HCT116 (cell line): ENCODE measurements around the gene WWOX. TPM values are rescaled to one million over a fixed set of nuclear protein-coding genes. Genes with fewer than 3 reads are reported as not detected.

Experiments used
- ATAC-seq: fragments of 200-7000 bp; cut with Tn5 transposase; 2 replicates; pipeline ENCODE4 v1.9.1; 2020; ENCODE audit warnings: mild to moderate bottlenecking, moderate library complexity
- BruUV-seq: library from RNA; stranded (reverse); fragments of 400-500 nt; replicated peaks from 2 replicates; lab custom pipeline; 2021; lab: Mats Ljungman, UMichigan
- CTCF ChIA-PET: fragments of 300-600 bp; sonication (Branson Sonifier 250); formaldehyde crosslinking; loops from one replicate; lab custom pipeline; 2021; ENCODE audit warnings: antibody characterized with exemption; lab: Charles Lee
- POLR2A ChIA-PET: fragments of 300-600, 350-600 bp; sonication (Branson Sonifier 250); formaldehyde crosslinking; loops from one replicate; lab custom pipeline; 2021; ENCODE audit warnings: antibody characterized with exemption; lab: Charles Lee
- RAD21 ChIA-PET, 2 experiments: fragments of 300-600 bp; sonication (Branson Sonifier 250); formaldehyde crosslinking; loops; one replicate each; lab custom pipeline; 2023; ENCODE audit warnings: low total read pairs in 2 of 2; ENCODE audit not compliant: uncharacterized antibody in 2 of 2, unreplicated experiment in 2 of 2, low non-redundant PET in 1 of 2; lab: Charles Lee
- DNase-seq: peaks from one replicate; pipeline ENCODE4 v3.0.0-alpha.2; 2010; ENCODE audit warnings: low read depth, low spot score
- H2AFZ ChIP-seq: fragments of 200-600 bp; shearing (Covaris generic), sonication (generic); 2 replicates; pipeline ENCODE4 v1.6.1; 2017; ENCODE audit warnings: low read depth, mixed run types, mixed read lengths, antibody characterized with exemption, low read length; ENCODE audit not compliant: poor library complexity, severe bottlenecking
- H3K27ac ChIP-seq: 2 replicates; pipeline ENCODE4 v1.5.1; 2012; ENCODE audit warnings: low read depth, low read length
- H3K27me3 ChIP-seq: fragments of 200-600 bp; sonication (generic); 2 replicates; pipeline ENCODE4 v1.6.1; 2016; ENCODE audit warnings: mixed run types, low read length, mixed read lengths; ENCODE audit not compliant: insufficient read depth
- H3K36me3 ChIP-seq, 2 experiments: fragments of 200-500 bp in 1 of 2; fragments of 200-600 bp in 1 of 2; sonication (Bioruptor generic) in 1 of 2; sonication (generic) in 1 of 2; 2 replicates each; pipeline versions ENCODE4 v1.5.1 to v1.6.1; 2014 to 2016; ENCODE audit warnings: low read length in 2 of 2, inconsistent platforms in 1 of 2, mixed read lengths in 1 of 2, mixed run types in 1 of 2; ENCODE audit not compliant: insufficient read depth in 2 of 2, control insufficient read depth in 1 of 2
- H3K4me1 ChIP-seq, 2 experiments: fragments of 200-600 bp in 1 of 2; sonication (generic) in 1 of 2; 2 replicates each; pipeline versions ENCODE4 v1.5.1 to v1.6.1; 2012 to 2017; ENCODE audit warnings: low read length in 2 of 2, inconsistent platforms in 1 of 2, mild to moderate bottlenecking in 1 of 2, mixed read lengths in 1 of 2, mixed run types in 1 of 2, moderate library complexity in 1 of 2; ENCODE audit not compliant: insufficient read depth in 2 of 2, control insufficient read depth in 1 of 2
- H3K4me2 ChIP-seq: fragments of 200-600 bp; sonication (generic); 2 replicates; pipeline ENCODE4 v1.6.1; 2017; ENCODE audit warnings: mixed run types, low read length, mixed read lengths
- H3K4me3 ChIP-seq, 2 experiments: fragments of 200-600 bp in 1 of 2; sonication (generic) in 1 of 2; replicated peaks in 1 of 2; 2 replicates each; pipeline ENCODE4 v1.5.1; 2011 to 2016; ENCODE audit warnings: low read length in 2 of 2, control low read depth in 1 of 2, low read depth in 1 of 2, mild to moderate bottlenecking in 1 of 2, mixed read lengths in 1 of 2, mixed run types in 1 of 2
- H3K79me2 ChIP-seq: fragments of 200-600 bp; sonication (generic); 2 replicates; pipeline ENCODE4 v1.6.1; 2017; ENCODE audit warnings: mild to moderate bottlenecking, mixed run types, low read length, moderate library complexity, mixed read lengths; ENCODE audit not compliant: insufficient read depth
- H3K9ac ChIP-seq: fragments of 200-600 bp; sonication (generic); 2 replicates; pipeline ENCODE4 v1.6.1; 2016; ENCODE audit warnings: low read length, mixed read lengths
- H3K9me2 ChIP-seq: fragments of 200-600 bp; sonication (generic), shearing (Covaris generic); 2 replicates; pipeline ENCODE4 v1.6.1; 2017; ENCODE audit warnings: mixed run types, mild to moderate bottlenecking, moderate library complexity; ENCODE audit not compliant: insufficient read depth
- H3K9me3 ChIP-seq, 2 experiments: fragments of 200-500 bp in 1 of 2; fragments of 200-600 bp in 1 of 2; sonication (Bioruptor generic) in 1 of 2; sonication (generic) in 1 of 2; 2 replicates each; pipeline ENCODE4 v1.6.1; 2014 to 2017; ENCODE audit warnings: low read length in 2 of 2, mixed read lengths in 2 of 2, inconsistent platforms in 1 of 2, low read depth in 1 of 2, mild to moderate bottlenecking in 1 of 2, mixed run types in 1 of 2, moderate library complexity in 1 of 2; ENCODE audit not compliant: control insufficient read depth in 1 of 2, insufficient read depth in 1 of 2
- H4K20me1 ChIP-seq: fragments of 200-600 bp; sonication (generic), shearing (Covaris generic); 2 replicates; pipeline ENCODE4 v1.6.1; 2017; ENCODE audit warnings: mixed run types, mild to moderate bottlenecking, moderate library complexity; ENCODE audit not compliant: insufficient read depth
- CBX3 ChIP-seq: IDR thresholded peaks from 2 replicates; pipeline ENCODE4 v1.6.1; 2012; ENCODE audit warnings: low read depth
- CEBPB ChIP-seq: IDR thresholded peaks from 2 replicates; pipeline ENCODE4 v1.6.1; 2012; ENCODE audit warnings: low read depth
- EGR1 ChIP-seq: IDR thresholded peaks from 2 replicates; pipeline ENCODE4 v1.6.1; 2012; ENCODE audit warnings: low read depth
- ELF1 ChIP-seq: IDR thresholded peaks from 2 replicates; pipeline ENCODE4 v1.6.1; 2012; ENCODE audit warnings: low read depth, borderline replicate concordance
- EZH2 ChIP-seq: fragments of 200-600 bp; sonication (generic); IDR thresholded peaks from 2 replicates; pipeline ENCODE4 v1.6.1; 2017; ENCODE audit warnings: antibody characterized with exemption, mixed run types
- EZH2phosphoT487 ChIP-seq: fragments of 200-600 bp; IDR thresholded peaks from 2 replicates; pipeline ENCODE4 v1.6.1; 2018; ENCODE audit warnings: antibody characterized with exemption, borderline replicate concordance
- FOSL1 ChIP-seq: IDR thresholded peaks from 2 replicates; pipeline ENCODE4 v1.6.1; 2012; ENCODE audit warnings: low read depth
- JUND ChIP-seq: IDR thresholded peaks from 2 replicates; pipeline ENCODE4 v1.6.1; 2012
- POLR2A ChIP-seq: IDR thresholded peaks from 2 replicates; pipeline ENCODE4 v1.7.0; 2011; ENCODE audit warnings: borderline replicate concordance; ENCODE audit not compliant: insufficient read depth, insufficient read length; ENCODE audit errors: extremely low read depth
- POLR2AphosphoS5 ChIP-seq: IDR thresholded peaks from 2 replicates; pipeline ENCODE4 v1.6.1; 2011; ENCODE audit warnings: mild to moderate bottlenecking, low read depth, low read length, moderate library complexity
- RAD21 ChIP-seq: IDR thresholded peaks from 2 replicates; pipeline ENCODE4 v1.6.1; 2012; ENCODE audit warnings: low read depth, mild to moderate bottlenecking
- SP1 ChIP-seq: IDR thresholded peaks from 2 replicates; pipeline ENCODE4 v1.6.1; 2012; ENCODE audit warnings: low read depth
- SRF ChIP-seq: IDR thresholded peaks from 2 replicates; pipeline ENCODE4 v1.6.1; 2012; ENCODE audit warnings: low read depth
- TCF7L2 ChIP-seq: IDR thresholded peaks from 2 replicates; pipeline ENCODE4 v1.7.0; 2011; ENCODE audit warnings: borderline replicate concordance, inconsistent platforms; ENCODE audit not compliant: insufficient read depth, insufficient read length; ENCODE audit errors: extremely low read depth
- ZNF274 ChIP-seq: fragments of 200-500 bp; sonication (Bioruptor generic); IDR thresholded peaks from 2 replicates; pipeline ENCODE4 v1.6.1; 2014; ENCODE audit warnings: mild to moderate bottlenecking, low read depth, low read length, inconsistent platforms
- intact Hi-C: fragments of 100-400 bp; cut with micrococcal nuclease; formaldehyde crosslinking; loops from 2 replicates; pipeline ENCODE4 v1.10.0; 2022
- total RNA-seq: library from RNA; stranded (reverse); gene quantifications from one replicate; pipeline ENCODE4 v1.2.1, GENCODE V29; 2021; ENCODE audit not compliant: unreplicated experiment
- TF ChIP-seq, protein P1 (sequence below): IDR thresholded peaks from 2 replicates; pipeline ENCODE4 v1.6.1; 2012
- TF ChIP-seq, protein P2 (sequence below), 3 experiments: fragments of 200-600 bp in 1 of 3; sonication (generic) in 1 of 3; IDR thresholded peaks in 2 of 3; conservative IDR thresholded peaks in 1 of 3; 2 replicates each; pipeline ENCODE4 v1.5.1; 2012 to 2017; ENCODE audit warnings: low read depth in 2 of 3, low read length in 2 of 3, antibody characterized with exemption in 1 of 3, borderline replicate concordance in 1 of 3, control low read depth in 1 of 3, mild to moderate bottlenecking in 1 of 3, mixed read lengths in 1 of 3, mixed run types in 1 of 3, moderate library complexity in 1 of 3; ENCODE audit not compliant: insufficient read depth in 1 of 3
- TF ChIP-seq, protein P3 (sequence below): IDR thresholded peaks from 2 replicates; pipeline ENCODE4 v1.6.1; 2012

WWOX gene
- total RNA-seq, 1 experiment from 2014 or later, result 13.7 TPM

DNA sequence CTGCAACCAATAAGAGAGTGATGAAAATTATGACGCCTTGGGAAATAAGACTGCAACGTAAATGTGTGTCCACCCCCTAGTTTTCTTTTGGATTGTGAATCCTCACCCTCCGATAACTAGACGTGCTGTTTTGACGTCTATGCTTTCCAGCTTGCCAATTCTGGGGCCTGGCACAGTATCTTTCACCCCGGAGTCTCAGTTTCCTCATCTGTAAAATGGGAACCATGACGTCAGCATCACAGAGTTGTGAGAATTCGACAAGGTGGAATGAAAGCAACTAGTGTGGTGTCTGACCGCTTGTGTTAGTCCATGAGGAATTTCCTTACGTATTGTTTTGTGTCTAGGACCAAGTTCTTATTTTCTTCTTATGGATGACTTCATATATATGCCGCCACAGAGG lies 37.7 kb downstream of the WWOX start:
- H3K9me3 ChIP-seq, result no peaks in the 10 kb centered on the region
- no peaks in the 10 kb centered on the region for H3K9me2 ChIP-seq
- H3K4me1 ChIP-seq, result no peaks in the 10 kb centered on the region
- DNase-seq (no peak), ATAC-seq (no peak)
- H3K4me2 ChIP-seq, result no peak overlapping the region
- no peak overlapping the region for H3K4me3 ChIP-seq
- H2AFZ ChIP-seq, result no peak overlapping the region
- BruUV-seq, result no TSS peak
- H3K79me2 ChIP-seq, result no peaks in the 10 kb centered on the region
- RAD21 ChIA-PET, result no interaction called here
- H3K27ac ChIP-seq, result no peak overlapping the region
- TF ChIP-seq SRF, result no peak
- no peak for TF ChIP-seq EZH2
- no peak for TF ChIP-seq POLR2A
- TF ChIP-seq, protein P1, sequence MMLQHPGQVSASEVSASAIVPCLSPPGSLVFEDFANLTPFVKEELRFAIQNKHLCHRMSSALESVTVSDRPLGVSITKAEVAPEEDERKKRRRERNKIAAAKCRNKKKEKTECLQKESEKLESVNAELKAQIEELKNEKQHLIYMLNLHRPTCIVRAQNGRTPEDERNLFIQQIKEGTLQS, result no peak
- no peak for TF ChIP-seq CBX3
- TF ChIP-seq, protein P2, sequence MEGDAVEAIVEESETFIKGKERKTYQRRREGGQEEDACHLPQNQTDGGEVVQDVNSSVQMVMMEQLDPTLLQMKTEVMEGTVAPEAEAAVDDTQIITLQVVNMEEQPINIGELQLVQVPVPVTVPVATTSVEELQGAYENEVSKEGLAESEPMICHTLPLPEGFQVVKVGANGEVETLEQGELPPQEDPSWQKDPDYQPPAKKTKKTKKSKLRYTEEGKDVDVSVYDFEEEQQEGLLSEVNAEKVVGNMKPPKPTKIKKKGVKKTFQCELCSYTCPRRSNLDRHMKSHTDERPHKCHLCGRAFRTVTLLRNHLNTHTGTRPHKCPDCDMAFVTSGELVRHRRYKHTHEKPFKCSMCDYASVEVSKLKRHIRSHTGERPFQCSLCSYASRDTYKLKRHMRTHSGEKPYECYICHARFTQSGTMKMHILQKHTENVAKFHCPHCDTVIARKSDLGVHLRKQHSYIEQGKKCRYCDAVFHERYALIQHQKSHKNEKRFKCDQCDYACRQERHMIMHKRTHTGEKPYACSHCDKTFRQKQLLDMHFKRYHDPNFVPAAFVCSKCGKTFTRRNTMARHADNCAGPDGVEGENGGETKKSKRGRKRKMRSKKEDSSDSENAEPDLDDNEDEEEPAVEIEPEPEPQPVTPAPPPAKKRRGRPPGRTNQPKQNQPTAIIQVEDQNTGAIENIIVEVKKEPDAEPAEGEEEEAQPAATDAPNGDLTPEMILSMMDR (IDR thresholded peaks at IDR 0.05 in 2 of 3, conservative IDR thresholded peaks at IDR 0.05 in 1 of 3; ENCODE audit: borderline replicate concordance in 1 of 3, insufficient read depth in 1 of 3, low read depth in 2 of 3, low read length in 2 of 3), result no peak
- TF ChIP-seq CEBPB, result no peak
- TF ChIP-seq, protein P3, sequence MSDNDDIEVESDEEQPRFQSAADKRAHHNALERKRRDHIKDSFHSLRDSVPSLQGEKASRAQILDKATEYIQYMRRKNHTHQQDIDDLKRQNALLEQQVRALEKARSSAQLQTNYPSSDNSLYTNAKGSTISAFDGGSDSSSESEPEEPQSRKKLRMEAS, result no peak
- no peak for TF ChIP-seq JUND
- no peak for TF ChIP-seq POLR2AphosphoS5
- TF ChIP-seq EGR1, result no peak
- TF ChIP-seq SP1, result no peak
- TF ChIP-seq FOSL1, result no peak
- TF ChIP-seq ELF1, result no peak
- TF ChIP-seq EZH2phosphoT487, result no peak
- no peak for TF ChIP-seq ZNF274
- no peak for TF ChIP-seq TCF7L2
- TF ChIP-seq RAD21, result no peak
- intact Hi-C loops, result no loop called here
- no peaks in the 10 kb centered on the region for H3K36me3 ChIP-seq
- POLR2A ChIA-PET, result no interaction called here
- H4K20me1 ChIP-seq, result no peaks in the 10 kb centered on the region
- no peak overlapping the region for H3K9ac ChIP-seq
- CTCF ChIA-PET, result no interaction called here
- H3K27me3 ChIP-seq, result no peaks in the 10 kb centered on the region
